OCI-LY7 (cell line): ENCODE measurements around the gene CBFA2T3.

Experiments used
- EZH2phosphoT487 ChIP-seq: fragments of 200-600 bp; sonication (generic); IDR thresholded peaks from 2 replicates; pipeline ENCODE4 v1.6.1; 2018; ENCODE audit warnings: low read depth, borderline replicate concordance, mild to moderate bottlenecking, mixed run types, antibody characterized with exemption, low read length, moderate library complexity, mixed read lengths
- TF ChIP-seq, protein P1 (sequence below): fragments of 200-600 bp; sonication (generic); conservative IDR thresholded peaks from 2 replicates; pipeline ENCODE4 v1.5.1; 2014; ENCODE audit warnings: mild to moderate bottlenecking, antibody characterized with exemption, low read length, moderate library complexity, mixed read lengths

DNA sequence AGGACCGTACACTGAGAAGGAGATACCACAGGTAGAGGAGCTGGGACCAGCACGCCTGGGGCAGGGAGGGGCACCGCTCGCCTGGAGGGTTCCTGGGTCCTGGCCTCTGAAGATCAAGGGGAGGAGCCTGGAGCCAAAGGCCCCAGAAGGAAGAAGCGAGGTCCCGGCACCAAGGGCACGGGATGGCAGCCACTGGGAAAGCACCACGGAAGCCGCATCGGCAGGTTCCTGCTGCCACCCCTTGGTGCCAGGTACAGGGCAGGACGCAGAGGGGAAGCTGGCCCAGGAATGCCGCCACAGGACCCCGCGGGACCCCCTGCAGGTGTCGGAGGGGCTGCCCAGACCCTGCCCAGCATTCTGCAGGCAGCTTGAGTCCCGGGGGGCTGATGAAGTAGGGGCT, 42.5 kb upstream of the CBFA2T3 start:
- TF ChIP-seq, protein P1, sequence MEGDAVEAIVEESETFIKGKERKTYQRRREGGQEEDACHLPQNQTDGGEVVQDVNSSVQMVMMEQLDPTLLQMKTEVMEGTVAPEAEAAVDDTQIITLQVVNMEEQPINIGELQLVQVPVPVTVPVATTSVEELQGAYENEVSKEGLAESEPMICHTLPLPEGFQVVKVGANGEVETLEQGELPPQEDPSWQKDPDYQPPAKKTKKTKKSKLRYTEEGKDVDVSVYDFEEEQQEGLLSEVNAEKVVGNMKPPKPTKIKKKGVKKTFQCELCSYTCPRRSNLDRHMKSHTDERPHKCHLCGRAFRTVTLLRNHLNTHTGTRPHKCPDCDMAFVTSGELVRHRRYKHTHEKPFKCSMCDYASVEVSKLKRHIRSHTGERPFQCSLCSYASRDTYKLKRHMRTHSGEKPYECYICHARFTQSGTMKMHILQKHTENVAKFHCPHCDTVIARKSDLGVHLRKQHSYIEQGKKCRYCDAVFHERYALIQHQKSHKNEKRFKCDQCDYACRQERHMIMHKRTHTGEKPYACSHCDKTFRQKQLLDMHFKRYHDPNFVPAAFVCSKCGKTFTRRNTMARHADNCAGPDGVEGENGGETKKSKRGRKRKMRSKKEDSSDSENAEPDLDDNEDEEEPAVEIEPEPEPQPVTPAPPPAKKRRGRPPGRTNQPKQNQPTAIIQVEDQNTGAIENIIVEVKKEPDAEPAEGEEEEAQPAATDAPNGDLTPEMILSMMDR: no peak
- no peak for TF ChIP-seq EZH2phosphoT487
